Stimulated activated memory B cell treated with anti-CD40 and anti-IgM and Interleukin-4, amounts not matched to agents 10 μg/mL and 1 μg/mL and 100 μg/mL, for 72 hours (primary cell): ENCODE measurements around the gene OR52I1.

ENCODE experiments used
- ATAC-seq: fragments of 150-1000 bp; cut with Tn5 transposase; 2 replicates; pipeline ENCODE4 v1.10.0; 2021
- H3K27ac Mint-ChIP-seq: one replicate; pipeline ENCODE4 v1.8.0; 2022; ENCODE audit warnings: mild to moderate bottlenecking, mixed read lengths
- H3K27me3 Mint-ChIP-seq: one replicate; pipeline ENCODE4 v1.8.0; 2022; ENCODE audit warnings: mixed read lengths
- H3K36me3 Mint-ChIP-seq: one replicate; pipeline ENCODE4 v1.8.0; 2022; ENCODE audit warnings: mixed read lengths
- H3K4me1 Mint-ChIP-seq: one replicate; pipeline ENCODE4 v1.8.0; 2022; ENCODE audit warnings: mixed read lengths
- H3K4me3 Mint-ChIP-seq: one replicate; pipeline ENCODE4 v1.8.0; 2022; ENCODE audit warnings: mild to moderate bottlenecking, moderate library complexity, mixed read lengths
- H3K9me3 Mint-ChIP-seq: one replicate; pipeline ENCODE4 v1.8.0; 2022; ENCODE audit warnings: mixed read lengths

Gene OR52I1

GRCh38 chr11:4641501-4641900 lies 47.7 kb downstream of the OR52I1 start:
- no peak for ATAC-seq
- Mint-ChIP-seq H3K4me3 (no peak overlapping the region), H3K27ac (no peak overlapping the region), H3K9me3 (no peaks in the 10 kb centered on the region), H3K27me3 (peaks cover 9% of the 10 kb centered on the region), H3K4me1 (no peaks in the 10 kb centered on the region), H3K36me3 (no peaks in the 10 kb centered on the region)

GRCh38 chr11:4642043-4642442 lies 48.2 kb downstream of the OR52I1 start:
- no peaks in the 10 kb centered on the region for H3K4me1 Mint-ChIP-seq
- no peak for ATAC-seq
- H3K9me3 Mint-ChIP-seq = no peaks in the 10 kb centered on the region
- H3K27ac Mint-ChIP-seq = no peak overlapping the region
- peaks cover 9% of the 10 kb centered on the region for H3K27me3 Mint-ChIP-seq
- no peak overlapping the region for H3K4me3 Mint-ChIP-seq
- H3K36me3 Mint-ChIP-seq = no peaks in the 10 kb centered on the region

- Mint-ChIP-seq H3K4me1 (no peaks in the 10 kb centered on the region), H3K4me3 (no peak overlapping the region), H3K27ac (no peak overlapping the region), H3K27me3 (peaks cover 9% of the 10 kb centered on the region), H3K36me3 (no peaks in the 10 kb centered on the region), H3K9me3 (no peaks in the 10 kb centered on the region)
- no peak for ATAC-seq
Measured at GRCh38 chr11:4643076-4643475, 49.2 kb downstream of the OR52I1 start.

GRCh38 chr11:4643682-4644081 lies 49.8 kb downstream of the OR52I1 start, which contains the start of gene OR51E1:
Gene OR51E1, plus strand, starts transcription at chr11:4643982. Its CDS starts 8,545 bp downstream, at chr11:4652527.
- no peaks in the 10 kb centered on the region for H3K9me3 Mint-ChIP-seq
- H3K27me3 Mint-ChIP-seq = peaks cover 9% of the 10 kb centered on the region

GRCh38 chr11:4644233-4644632 lies 50.4 kb downstream of the OR52I1 start:
- no peaks in the 10 kb centered on the region for H3K9me3 Mint-ChIP-seq
- H3K27ac Mint-ChIP-seq = no peak overlapping the region
- no peaks in the 10 kb centered on the region for H3K36me3 Mint-ChIP-seq
- H3K4me3 Mint-ChIP-seq = no peak overlapping the region
- peak; percentile 25 for ATAC-seq
- peaks cover 9% of the 10 kb centered on the region for H3K27me3 Mint-ChIP-seq
- H3K4me1 Mint-ChIP-seq = no peaks in the 10 kb centered on the region

More at GRCh38 chr11:4643682-4644081, 49.8 kb downstream of the OR52I1 start, which contains the start of gene OR51E1:
- H3K27ac Mint-ChIP-seq = no peak within 1 kb of the TSS
- no peaks in the 10 kb centered on the region for H3K4me1 Mint-ChIP-seq
- peak; percentile 13 for ATAC-seq
- no peaks in the 10 kb centered on the region for H3K36me3 Mint-ChIP-seq
- H3K4me3 Mint-ChIP-seq = no peak within 1 kb of the TSS
